ENCODE data around the gene TMX2.

Gene TMX2

GRCh38 chr11:57771365-57771764, 59.0 kb downstream of the TMX2 start:
- no peak for DNase-seq

GRCh38 chr11:57772562-57772961, 60.2 kb downstream of the TMX2 start:
- DNase-seq, result no peak

GRCh38 chr11:57773026-57773598, 60.7 kb downstream of the TMX2 start:
- DNase-seq, result no peak

- DNase-seq, result no peak
Observed at GRCh38 chr11:57775491-57775890, 63.1 kb downstream of the TMX2 start.

- no peak for DNase-seq
Observed at GRCh38 chr11:57776031-57776521, 63.7 kb downstream of the TMX2 start.

- DNase-seq, result no peak
Observed at GRCh38 chr11:57776577-57777210, 64.3 kb downstream of the TMX2 start.

GRCh38 chr11:57777969-57778317, 65.5 kb downstream of the TMX2 start:
- no peak for DNase-seq

GRCh38 chr11:57778318-57779037, 66.1 kb downstream of the TMX2 start:
- no peak for DNase-seq

- no peak for DNase-seq
Observed at GRCh38 chr11:57779276-57779675, 66.9 kb downstream of the TMX2 start.

- DNase-seq, result no peak
Observed at GRCh38 chr11:57781529-57781943, 69.1 kb downstream of the TMX2 start.

GRCh38 chr11:57785072-57785471, 72.7 kb downstream of the TMX2 start:
- DNase-seq, result no peak

GRCh38 chr11:57786436-57786835, 74.0 kb downstream of the TMX2 start:
- DNase-seq, result no peak

- no peak for DNase-seq
Observed at GRCh38 chr11:57787006-57787604, 74.7 kb downstream of the TMX2 start.

- DNase-seq, result no peak
Observed at GRCh38 chr11:57787920-57788702, 75.7 kb downstream of the TMX2 start.

- DNase-seq, result no peak
Observed at GRCh38 chr11:57788703-57789088, 76.3 kb downstream of the TMX2 start.
